WI38 (cell line): ENCODE results near the gene MBD4.
A peak's percentile ranks its signal among the peaks of the same experiment; 100 is the strongest.
"Not testable (repeated sequence)": the region's sequence is repeated elsewhere in the genome, so short reads cannot be mapped to it uniquely, and the experiment has no call there.

Experiments used
- H3K4me3 ChIP-seq: 2 replicates; pipeline ENCODE4 v1.5.1; 2011; ENCODE audit warnings: low read depth, mild to moderate bottlenecking, control low read depth, low read length
- TF ChIP-seq, protein P1 (sequence below): IDR thresholded peaks from 2 replicates; pipeline ENCODE4 v1.5.1; 2012; ENCODE audit warnings: low read depth, mild to moderate bottlenecking, control low read depth, low read length

Gene MBD4

GRCh38 chr3:129386984-129387383 lies 52.8 kb downstream of the MBD4 start:
- TF ChIP-seq, protein P1, sequence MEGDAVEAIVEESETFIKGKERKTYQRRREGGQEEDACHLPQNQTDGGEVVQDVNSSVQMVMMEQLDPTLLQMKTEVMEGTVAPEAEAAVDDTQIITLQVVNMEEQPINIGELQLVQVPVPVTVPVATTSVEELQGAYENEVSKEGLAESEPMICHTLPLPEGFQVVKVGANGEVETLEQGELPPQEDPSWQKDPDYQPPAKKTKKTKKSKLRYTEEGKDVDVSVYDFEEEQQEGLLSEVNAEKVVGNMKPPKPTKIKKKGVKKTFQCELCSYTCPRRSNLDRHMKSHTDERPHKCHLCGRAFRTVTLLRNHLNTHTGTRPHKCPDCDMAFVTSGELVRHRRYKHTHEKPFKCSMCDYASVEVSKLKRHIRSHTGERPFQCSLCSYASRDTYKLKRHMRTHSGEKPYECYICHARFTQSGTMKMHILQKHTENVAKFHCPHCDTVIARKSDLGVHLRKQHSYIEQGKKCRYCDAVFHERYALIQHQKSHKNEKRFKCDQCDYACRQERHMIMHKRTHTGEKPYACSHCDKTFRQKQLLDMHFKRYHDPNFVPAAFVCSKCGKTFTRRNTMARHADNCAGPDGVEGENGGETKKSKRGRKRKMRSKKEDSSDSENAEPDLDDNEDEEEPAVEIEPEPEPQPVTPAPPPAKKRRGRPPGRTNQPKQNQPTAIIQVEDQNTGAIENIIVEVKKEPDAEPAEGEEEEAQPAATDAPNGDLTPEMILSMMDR, result no peak
- H3K4me3 ChIP-seq, result no peak overlapping the region

- H3K4me3 ChIP-seq, result not testable (repeated sequence)
These were observed 54.2 kb downstream of the MBD4 start for GRCh38 chr3:129385507-129385906.

- TF ChIP-seq, protein P1, result no peak
- H3K4me3 ChIP-seq, result no peak overlapping the region
These were observed 55.0 kb downstream of the MBD4 start for GRCh38 chr3:129384594-129385323.

DNA sequence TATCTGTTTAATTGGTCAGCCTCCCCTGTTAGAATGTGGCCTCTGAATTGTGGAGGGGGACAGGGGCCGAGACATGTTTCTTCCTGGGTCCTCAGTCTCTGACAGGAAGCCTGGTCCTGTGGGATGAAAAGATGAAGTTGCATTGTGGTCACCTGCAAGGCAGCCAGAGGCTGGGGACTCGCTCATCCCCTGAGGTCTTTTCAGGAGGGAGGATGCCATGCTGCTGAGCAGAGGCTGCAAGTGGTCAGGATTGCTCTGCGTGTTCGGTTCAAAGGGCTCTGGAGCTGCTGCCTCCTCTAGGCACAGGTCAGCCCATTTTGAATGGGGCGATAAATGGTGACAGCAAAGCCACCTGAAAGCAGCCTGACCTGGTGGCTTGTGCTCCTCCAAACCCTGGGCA lies 55.6 kb downstream of the MBD4 start:
- H3K4me3 ChIP-seq, result not testable (repeated sequence)

GRCh38 chr3:129383292-129383860 lies 56.4 kb downstream of the MBD4 start:
- no peak overlapping the region for H3K4me3 ChIP-seq
- TF ChIP-seq, protein P1, result peak; percentile 90

DNA sequence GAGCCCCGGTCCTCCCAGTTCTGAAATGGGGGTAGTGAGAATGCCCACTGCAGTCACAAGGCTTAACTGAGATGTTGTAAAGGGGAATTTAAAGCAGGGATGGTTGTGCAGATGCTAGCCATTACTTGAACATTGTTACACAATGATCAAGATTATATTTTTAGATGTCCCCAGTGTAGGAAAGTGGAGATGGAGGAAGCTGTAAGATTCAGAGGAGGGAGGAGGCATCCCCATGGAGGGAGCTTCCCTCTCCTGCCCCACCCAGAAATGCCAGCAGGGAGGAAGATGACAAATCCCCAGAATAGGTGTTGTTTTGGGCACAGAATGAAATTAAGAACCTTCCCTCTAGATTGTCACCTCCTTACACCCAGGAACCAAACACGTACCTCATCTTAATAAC lies 57.4 kb downstream of the MBD4 start:
- no peak overlapping the region for H3K4me3 ChIP-seq
- TF ChIP-seq, protein P1, result no peak
